Fibroblast of lung (primary cell): ENCODE results near the gene TBC1D22A. TPM values are rescaled to one million over a fixed set of nuclear protein-coding genes. Genes with fewer than 3 reads are reported as not detected.
A peak's percentile ranks its signal among the peaks of the same experiment; 100 is the strongest.

Experiments
- DNase-seq, 2 donors: peaks; one replicate each; pipeline versions ENCODE4 v3.0.0 to v3.0.0-alpha.2; 2010; ENCODE audit warnings: low read depth in 2 of 2
- H2AFZ ChIP-seq: 2 replicates; pipeline ENCODE4 v1.5.1; 2012; ENCODE audit warnings: low read length, control low read depth, inconsistent platforms
- H3K27ac ChIP-seq: 2 replicates; pipeline ENCODE4 v1.5.1; 2011; ENCODE audit warnings: low read length, control low read depth; ENCODE audit not compliant: insufficient read depth
- H3K27me3 ChIP-seq: 2 replicates; pipeline ENCODE4 v1.5.1; 2011; ENCODE audit warnings: mild to moderate bottlenecking, low read length; ENCODE audit not compliant: control insufficient read depth, insufficient read depth
- H3K36me3 ChIP-seq: 2 replicates; pipeline ENCODE4 v1.5.1; 2011; ENCODE audit warnings: low read length; ENCODE audit not compliant: control insufficient read depth, insufficient read depth
- H3K4me1 ChIP-seq: 2 replicates; pipeline ENCODE4 v1.5.1; 2011; ENCODE audit warnings: low read length; ENCODE audit not compliant: control insufficient read depth, insufficient read depth; ENCODE audit errors: extremely low read depth
- H3K4me2 ChIP-seq: 2 replicates; pipeline ENCODE4 v1.5.1; 2011; ENCODE audit warnings: low read length, control low read depth; ENCODE audit not compliant: insufficient read depth; ENCODE audit errors: extremely low read depth
- H3K4me3 ChIP-seq, 4 experiments: fragments of 200-600 bp in 1 of 4; sonication (generic) in 1 of 4; replicated peaks in 1 of 4; 2 replicates each; pipeline ENCODE4 v1.5.1; 2011 to 2016; ENCODE audit warnings: low read length in 4 of 4, low read depth in 3 of 4, mild to moderate bottlenecking in 3 of 4, control low read depth in 2 of 4, inconsistent platforms in 1 of 4, mixed read lengths in 1 of 4; ENCODE audit not compliant: insufficient read depth in 1 of 4; ENCODE audit errors: control extremely low read depth in 1 of 4
- H3K79me2 ChIP-seq: 2 replicates; pipeline ENCODE4 v1.5.1; 2012; ENCODE audit warnings: mild to moderate bottlenecking, low read length, inconsistent platforms; ENCODE audit not compliant: control insufficient read depth, insufficient read depth
- H3K9ac ChIP-seq: 2 replicates; pipeline ENCODE4 v1.5.1; 2011; ENCODE audit warnings: mild to moderate bottlenecking, low read length, control low read depth; ENCODE audit not compliant: insufficient read depth
- H3K9me3 ChIP-seq: 2 replicates; pipeline ENCODE4 v1.5.1; 2012; ENCODE audit warnings: low read depth, low read length; ENCODE audit not compliant: control insufficient read depth, insufficient read depth
- H4K20me1 ChIP-seq: 2 replicates; pipeline ENCODE4 v1.5.1; 2011; ENCODE audit warnings: low read length; ENCODE audit not compliant: control insufficient read depth, insufficient read depth; ENCODE audit errors: extremely low read depth
- CTCF ChIP-seq, 2 donors: IDR thresholded peaks in 1 of 2; conservative IDR thresholded peaks in 1 of 2; 1 replicate in 1 of 2; 2 replicates in 1 of 2; pipeline ENCODE4 v1.5.1; 2011 to 2012; ENCODE audit warnings: low read length in 2 of 2, control low read depth in 1 of 2, inconsistent platforms in 1 of 2, low read depth in 1 of 2, mild to moderate bottlenecking in 1 of 2
- EZH2 ChIP-seq: IDR thresholded peaks from 2 replicates; pipeline ENCODE4 v1.5.1; 2012; ENCODE audit warnings: low read length, control low read depth, mild to moderate bottlenecking; ENCODE audit errors: missing control alignments
- polyA plus RNA-seq, 2 donors: library from polyadenylated mRNA; depleted of rRNA in 1 of 2; stranded (reverse) in 1 of 2; unstranded in 1 of 2; fragments of >200 nt; gene quantifications; 2 replicates each; pipeline ENCODE4 v1.2.1, GENCODE V29; 2011 to 2012; ENCODE audit warnings: missing spikeins in 1 of 2
- total RNA-seq: library from RNA; depleted of rRNA; stranded (reverse); fragments of >200 nt; gene quantifications from 2 replicates; pipeline ENCODE4 v1.2.1, GENCODE V29; 2014

Gene TBC1D22A
- total and polyA plus RNA-seq, 2 donors (not counting 1 experiment from before 2014, with no cell fraction given), result 11.6 to 17.6 TPM

- Histone ChIP-seq H3K4me2 (no peak overlapping the region), H3K4me1 (peaks cover 3% of the 10 kb centered on the region), H3K9me3 (no peaks in the 10 kb centered on the region), H3K79me2 (peaks cover 37% of the 10 kb centered on the region), H3K4me3 (no peak overlapping the region), H3K9ac (no peak overlapping the region), H3K27ac (no peak overlapping the region), H4K20me1 (no peaks in the 10 kb centered on the region), H3K27me3 (no peaks in the 10 kb centered on the region), H3K36me3 (no peaks in the 10 kb centered on the region), H2AFZ (no peak overlapping the region)
- no peak for DNase-seq
- TF ChIP-seq EZH2, result no peak
- no peak for TF ChIP-seq CTCF (conservative IDR thresholded peaks at IDR 0.05 in 1 of 2, IDR thresholded peaks at IDR 0.05 in 1 of 2; ENCODE audit: low read depth in 1 of 2, low read length in 2 of 2)
Observed at GRCh38 chr22:46770151-46770641, 7.7 kb downstream of the TBC1D22A start.

- H3K9me3 ChIP-seq, result no peaks in the 10 kb centered on the region
- H4K20me1 ChIP-seq, result no peaks in the 10 kb centered on the region
- peaks cover 39% of the 10 kb centered on the region for H3K79me2 ChIP-seq
- no peak overlapping the region for H2AFZ ChIP-seq
- H3K4me1 ChIP-seq, result peaks cover 3% of the 10 kb centered on the region
- no peak for DNase-seq
- no peak for TF ChIP-seq EZH2
- no peak for TF ChIP-seq CTCF (conservative IDR thresholded peaks at IDR 0.05 in 1 of 2, IDR thresholded peaks at IDR 0.05 in 1 of 2; ENCODE audit: low read depth in 1 of 2, low read length in 2 of 2)
- H3K36me3 ChIP-seq, result no peaks in the 10 kb centered on the region
- peak overlapping the region; percentile 5 for H3K27ac ChIP-seq
- H3K9ac ChIP-seq, result no peak overlapping the region
- no peak overlapping the region for H3K4me2 ChIP-seq
- H3K27me3 ChIP-seq, result no peaks in the 10 kb centered on the region
- no peak overlapping the region for H3K4me3 ChIP-seq
Observed at GRCh38 chr22:46770726-46771125, 8.3 kb downstream of the TBC1D22A start.

GRCh38 chr22:46773076-46773475 is 10.6 kb downstream of the TBC1D22A start:
- peaks cover 3% of the 10 kb centered on the region for H3K4me1 ChIP-seq
- H3K27me3 ChIP-seq, result no peaks in the 10 kb centered on the region
- no peaks in the 10 kb centered on the region for H3K9me3 ChIP-seq
- no peak for DNase-seq
- TF ChIP-seq CTCF (conservative IDR thresholded peaks at IDR 0.05 in 1 of 2, IDR thresholded peaks at IDR 0.05 in 1 of 2; ENCODE audit: low read depth in 1 of 2, low read length in 2 of 2) (no peak), EZH2 (no peak)
- no peaks in the 10 kb centered on the region for H3K36me3 ChIP-seq
- H3K79me2 ChIP-seq, result peaks cover 41% of the 10 kb centered on the region
- H3K4me3 ChIP-seq, result no peak overlapping the region
- no peaks in the 10 kb centered on the region for H4K20me1 ChIP-seq
- no peak overlapping the region for H3K4me2 ChIP-seq
- no peak overlapping the region for H3K27ac ChIP-seq
- no peak overlapping the region for H2AFZ ChIP-seq
- H3K9ac ChIP-seq, result no peak overlapping the region
